Trophoblast cell (in vitro differentiated cells and primary cell): Measurements from ENCODE around the gene EXOSC5.
"Not testable (repeated sequence)": the region's sequence is repeated elsewhere in the genome, so short reads cannot be mapped to it uniquely, and the experiment has no call there.

Experiments used
- DNase-seq, 2 donors: peaks; one replicate each; pipeline ENCODE4 v3.0.0-alpha.2; 2016
- H2AFZ ChIP-seq: 2 replicates; pipeline ENCODE4 v1.6.1; 2013; ENCODE audit warnings: low read length, moderate library complexity, mild to moderate bottlenecking; ENCODE audit not compliant: insufficient read depth, poor library complexity
- H2AK5ac ChIP-seq: 2 replicates; pipeline ENCODE4 v1.6.1; 2013; ENCODE audit warnings: mild to moderate bottlenecking, low read length
- H2BK120ac ChIP-seq: 2 replicates; pipeline ENCODE4 v1.6.1; 2013; ENCODE audit warnings: low read length, mild to moderate bottlenecking, moderate library complexity; ENCODE audit not compliant: insufficient read depth, poor library complexity
- H2BK12ac ChIP-seq: 2 replicates; pipeline ENCODE4 v1.6.1; 2013; ENCODE audit warnings: mild to moderate bottlenecking, low read length, moderate library complexity
- H2BK5ac ChIP-seq: 2 replicates; pipeline ENCODE4 v1.6.1; 2013; ENCODE audit warnings: low read length, low read depth, moderate library complexity, mild to moderate bottlenecking; ENCODE audit not compliant: poor library complexity
- H3K14ac ChIP-seq: 2 replicates; pipeline ENCODE4 v1.6.1; 2013; ENCODE audit warnings: mild to moderate bottlenecking, low read length
- H3K18ac ChIP-seq: 2 replicates; pipeline ENCODE4 v1.6.1; 2013; ENCODE audit warnings: mild to moderate bottlenecking, low read length
- H3K23ac ChIP-seq: 2 replicates; pipeline ENCODE4 v1.6.1; 2013; ENCODE audit warnings: low read length
- H3K27ac ChIP-seq: 2 replicates; pipeline ENCODE4 v1.5.1; 2013; ENCODE audit warnings: low read depth, mild to moderate bottlenecking, inconsistent platforms, low read length, moderate library complexity
- H3K27me3 ChIP-seq: 2 replicates; pipeline ENCODE4 v1.6.1; 2013; ENCODE audit warnings: inconsistent platforms, mild to moderate bottlenecking, low read length, moderate library complexity; ENCODE audit not compliant: insufficient read depth
- H3K36me3 ChIP-seq, 2 experiments: 1 replicate in 1 of 2; 2 replicates in 1 of 2; pipeline ENCODE4 v1.6.1; 2013; ENCODE audit warnings: low read length in 2 of 2, mild to moderate bottlenecking in 2 of 2, moderate library complexity in 1 of 2; ENCODE audit not compliant: insufficient read depth in 2 of 2, control insufficient read depth in 1 of 2
- H3K4ac ChIP-seq: 2 replicates; pipeline ENCODE4 v1.6.1; 2013; ENCODE audit warnings: low read depth, mild to moderate bottlenecking, low read length, moderate library complexity
- H3K4me1 ChIP-seq, 2 experiments: 1 replicate in 1 of 2; 2 replicates in 1 of 2; pipeline ENCODE4 v1.6.1; 2013; ENCODE audit warnings: low read length in 2 of 2, mild to moderate bottlenecking in 2 of 2, moderate library complexity in 1 of 2; ENCODE audit not compliant: insufficient read depth in 2 of 2, control insufficient read depth in 1 of 2
- H3K4me2 ChIP-seq: 2 replicates; pipeline ENCODE4 v1.6.1; 2013; ENCODE audit warnings: inconsistent platforms, mild to moderate bottlenecking, low read length, moderate library complexity
- H3K4me3 ChIP-seq: 2 replicates; pipeline ENCODE4 v1.5.1; 2013; ENCODE audit warnings: mild to moderate bottlenecking, low read depth, low read length, inconsistent platforms
- H3K79me1 ChIP-seq: one replicate; pipeline ENCODE4 v1.6.1; 2013; ENCODE audit warnings: low read length
- H3K79me2 ChIP-seq: 2 replicates; pipeline ENCODE4 v1.6.1; 2013; ENCODE audit warnings: low read length, mild to moderate bottlenecking; ENCODE audit not compliant: control insufficient read depth, insufficient read depth, poor library complexity
- H3K9ac ChIP-seq: 2 replicates; pipeline ENCODE4 v1.6.1; 2013; ENCODE audit warnings: mild to moderate bottlenecking, low read length
- H3K9me3 ChIP-seq: 2 replicates; pipeline ENCODE4 v1.6.1; 2013; ENCODE audit warnings: low read depth, mild to moderate bottlenecking, control low read depth, inconsistent platforms, low read length; ENCODE audit not compliant: insufficient read depth
- H4K12ac ChIP-seq: 2 replicates; pipeline ENCODE4 v1.6.1; 2013; ENCODE audit warnings: low read depth, mild to moderate bottlenecking, low read length, moderate library complexity
- H4K8ac ChIP-seq: 2 replicates; pipeline ENCODE4 v1.6.1; 2013; ENCODE audit warnings: low read depth, mild to moderate bottlenecking, low read length, moderate library complexity
- H4K91ac ChIP-seq: one replicate; pipeline ENCODE4 v1.6.1; 2013; ENCODE audit warnings: low read depth, mild to moderate bottlenecking, low read length, moderate library complexity
- WGBS: extraction: QIAGEN DNeasy Blood & Tissue Kit; methylation state at CpG from one replicate; pipeline ENCODE4 v1.1.7; 2013; ENCODE audit warnings: missing lambda C conversion rate; ENCODE audit not compliant: insufficient read length, insufficient coverage; ENCODE audit errors: extremely low coverage; 5-methylcytosine and 5-hydroxymethylcytosine counted together

The EXOSC5 gene

GRCh38 chr19:41435936-41436673 is 38.9 kb upstream of the EXOSC5 start:
- Histone ChIP-seq H3K18ac (no peak overlapping the region), H2BK5ac (no peak overlapping the region), H3K36me3 (peaks cover 32% of the 10 kb centered on the region in 2 experiments), H3K4me3 (no peak overlapping the region), H3K79me2 (no peaks in the 10 kb centered on the region), H3K27ac (no peak overlapping the region), H3K4ac (no peak overlapping the region), H3K23ac (no peak overlapping the region), H4K91ac (no peak overlapping the region), H2AFZ (no peak overlapping the region), H3K27me3 (no peaks in the 10 kb centered on the region), H4K12ac (no peak overlapping the region), H3K9me3 (peaks cover 4% of the 10 kb centered on the region), H3K4me1 (no peaks in the 10 kb centered on the region), H2AK5ac (no peak overlapping the region), H3K9ac (no peak overlapping the region), H2BK120ac (no peak overlapping the region), H3K79me1 (peaks cover 2% of the 10 kb centered on the region), H2BK12ac (no peak overlapping the region), H4K8ac (no peak overlapping the region), H3K4me2 (no peak overlapping the region), H3K14ac (no peak overlapping the region)
- no CpG with 5 or more reads among the region's 19 CpGs for WGBS
- no peak for DNase-seq

- not testable (repeated sequence) for H3K18ac ChIP-seq, H3K9ac ChIP-seq, H4K91ac ChIP-seq, H4K12ac ChIP-seq, H2AFZ ChIP-seq, H4K8ac ChIP-seq, H3K79me1 ChIP-seq, H2AK5ac ChIP-seq, H2BK120ac ChIP-seq, H3K4ac ChIP-seq, H3K79me2 ChIP-seq, H3K9me3 ChIP-seq, H3K27me3 ChIP-seq, H3K14ac ChIP-seq, H3K4me3 ChIP-seq, H3K4me1 ChIP-seq, H3K23ac ChIP-seq, H2BK12ac ChIP-seq, DNase-seq, H3K4me2 ChIP-seq, H3K27ac ChIP-seq, H2BK5ac ChIP-seq
- H3K36me3 ChIP-seq, result peaks cover 35 to 37% of the 10 kb centered on the region in 2 experiments
- no CpG with 5 or more reads among the region's 11 CpGs for WGBS
These were observed 38.2 kb upstream of the EXOSC5 start for GRCh38 chr19:41435376-41435775.

GRCh38 chr19:41434450-41434849 is 37.3 kb upstream of the EXOSC5 start:
- Histone ChIP-seq H3K4me3 (no peak overlapping the region), H3K27me3 (no peaks in the 10 kb centered on the region), H3K4ac (no peak overlapping the region), H4K8ac (no peak overlapping the region), H2BK5ac (no peak overlapping the region), H2AK5ac (no peak overlapping the region), H3K18ac (no peak overlapping the region), H3K23ac (no peak overlapping the region), H3K9me3 (peaks cover 4% of the 10 kb centered on the region), H3K79me1 (no peaks in the 10 kb centered on the region), H3K27ac (no peak overlapping the region), H3K14ac (no peak overlapping the region), H4K12ac (no peak overlapping the region), H4K91ac (no peak overlapping the region), H3K79me2 (no peaks in the 10 kb centered on the region), H2BK120ac (no peak overlapping the region), H3K9ac (no peak overlapping the region), H3K36me3 (peaks cover 35 to 37% of the 10 kb centered on the region in 2 experiments), H2AFZ (no peak overlapping the region), H2BK12ac (no peak overlapping the region), H3K4me2 (no peak overlapping the region), H3K4me1 (no peaks in the 10 kb centered on the region)
- no CpG with 5 or more reads among the region's 5 CpGs for WGBS
- no peak for DNase-seq

- Histone ChIP-seq H3K23ac (no peak overlapping the region), H3K4me3 (no peak overlapping the region), H4K12ac (no peak overlapping the region), H3K79me1 (no peaks in the 10 kb centered on the region), H2AFZ (no peak overlapping the region), H3K27me3 (no peaks in the 10 kb centered on the region), H4K91ac (no peak overlapping the region), H3K9ac (no peak overlapping the region), H3K4ac (no peak overlapping the region), H3K27ac (no peak overlapping the region), H2BK12ac (no peak overlapping the region), H2AK5ac (no peak overlapping the region), H3K18ac (no peak overlapping the region), H3K9me3 (peaks cover 4% of the 10 kb centered on the region), H2BK5ac (no peak overlapping the region), H3K4me2 (no peak overlapping the region), H3K79me2 (no peaks in the 10 kb centered on the region), H2BK120ac (no peak overlapping the region), H3K36me3 (peaks cover 35 to 37% of the 10 kb centered on the region in 2 experiments), H3K4me1 (peaks cover 1 to 2% of the 10 kb centered on the region in 2 experiments), H4K8ac (no peak overlapping the region), H3K14ac (no peak overlapping the region)
- WGBS, result no CpG with 5 or more reads among the region's 18 CpGs
- DNase-seq, result no peak
These were observed 36.0 kb upstream of the EXOSC5 start for GRCh38 chr19:41433171-41433570.
